GM12873 (cell line): Measurements from ENCODE around the gene TEKT5.

Experiments used
- CTCF ChIP-seq: IDR thresholded peaks from 2 replicates; pipeline ENCODE4 v1.5.1; 2012; ENCODE audit warnings: low read depth, mild to moderate bottlenecking, moderate library complexity, low read length, control low read depth; ENCODE audit not compliant: insufficient read depth; ENCODE audit errors: missing control alignments

Gene TEKT5

GRCh38 chr16:10655415-10655977 lies 39.2 kb downstream of the TEKT5 start:
- no peak for TF ChIP-seq CTCF

GRCh38 chr16:10654592-10655414 lies 39.9 kb downstream of the TEKT5 start:
- no peak for TF ChIP-seq CTCF

- TF ChIP-seq CTCF: no peak
Observed at GRCh38 chr16:10652730-10653590, 41.8 kb downstream of the TEKT5 start.

- no peak for TF ChIP-seq CTCF
Observed at GRCh38 chr16:10647721-10648296, 46.9 kb downstream of the TEKT5 start.

- TF ChIP-seq CTCF: no peak
Observed at GRCh38 chr16:10647264-10647720, 47.4 kb downstream of the TEKT5 start.

GRCh38 chr16:10646581-10647263 lies 48.0 kb downstream of the TEKT5 start:
- no peak for TF ChIP-seq CTCF

- TF ChIP-seq CTCF: no peak
Observed at GRCh38 chr16:10646228-10646580, 48.5 kb downstream of the TEKT5 start.
